ENCODE measurements around the gene ASB1. TPM values are rescaled to one million over a fixed set of nuclear protein-coding genes. Genes with fewer than 3 reads are reported as not detected.

The ASB1 gene
- total RNA-seq, 1 donor from 2014 or later, result 16.7 TPM

- intact Hi-C loops (cut with DNase I), result no loop called here
- Histone ChIP-seq H3K9me3 (no peaks in the 10 kb centered on the region), H3K27ac (no peak overlapping the region), H3K36me3 (no peaks in the 10 kb centered on the region), H3K27me3 (no peaks in the 10 kb centered on the region), H3K4me3 (no peak overlapping the region), H3K4me1 (peaks cover 40% of the 10 kb centered on the region)
- no peak for TF ChIP-seq POLR2A (IDR thresholded peaks at IDR 0.05)
- TF ChIP-seq, protein P1, sequence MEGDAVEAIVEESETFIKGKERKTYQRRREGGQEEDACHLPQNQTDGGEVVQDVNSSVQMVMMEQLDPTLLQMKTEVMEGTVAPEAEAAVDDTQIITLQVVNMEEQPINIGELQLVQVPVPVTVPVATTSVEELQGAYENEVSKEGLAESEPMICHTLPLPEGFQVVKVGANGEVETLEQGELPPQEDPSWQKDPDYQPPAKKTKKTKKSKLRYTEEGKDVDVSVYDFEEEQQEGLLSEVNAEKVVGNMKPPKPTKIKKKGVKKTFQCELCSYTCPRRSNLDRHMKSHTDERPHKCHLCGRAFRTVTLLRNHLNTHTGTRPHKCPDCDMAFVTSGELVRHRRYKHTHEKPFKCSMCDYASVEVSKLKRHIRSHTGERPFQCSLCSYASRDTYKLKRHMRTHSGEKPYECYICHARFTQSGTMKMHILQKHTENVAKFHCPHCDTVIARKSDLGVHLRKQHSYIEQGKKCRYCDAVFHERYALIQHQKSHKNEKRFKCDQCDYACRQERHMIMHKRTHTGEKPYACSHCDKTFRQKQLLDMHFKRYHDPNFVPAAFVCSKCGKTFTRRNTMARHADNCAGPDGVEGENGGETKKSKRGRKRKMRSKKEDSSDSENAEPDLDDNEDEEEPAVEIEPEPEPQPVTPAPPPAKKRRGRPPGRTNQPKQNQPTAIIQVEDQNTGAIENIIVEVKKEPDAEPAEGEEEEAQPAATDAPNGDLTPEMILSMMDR (IDR thresholded peaks at IDR 0.05), result no peak
- no peak for TF ChIP-seq POLR2AphosphoS5 (IDR thresholded peaks at IDR 0.05; ENCODE audit: insufficient read depth in 1 of 2, low read depth in 1 of 2)
- DNase-seq (ENCODE audit: extremely low spot score in 2 of 2), result no peak
Measured at GRCh38 chr2:238424313-238424700, 2.4 kb upstream of the ASB1 start.

DNA sequence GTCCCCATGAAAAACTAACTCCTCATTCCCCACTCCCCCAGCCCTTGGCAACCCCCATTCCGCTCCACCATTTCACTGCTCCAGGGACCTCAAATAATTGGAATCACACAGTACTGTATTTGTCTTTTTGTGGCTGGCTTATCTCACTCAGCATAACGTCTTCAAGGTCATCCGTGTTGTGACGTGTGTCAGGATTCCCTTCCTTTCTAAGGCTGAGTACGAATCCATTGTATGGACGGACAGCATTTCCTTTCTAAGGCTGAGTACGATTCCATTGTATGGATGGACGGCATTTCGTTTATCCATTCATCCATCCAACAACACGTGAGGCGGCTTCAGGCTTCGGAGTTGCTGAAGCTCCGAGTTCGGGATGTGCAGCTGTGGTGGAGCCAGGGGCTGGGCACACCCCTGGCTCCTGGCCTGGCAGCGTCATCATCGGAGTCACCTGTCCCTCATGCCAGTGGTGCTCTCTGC, 1.2 kb upstream of the ASB1 start:
- intact Hi-C loops (cut with DNase I), result no loop called here
- Histone ChIP-seq H3K27me3 (no peaks in the 10 kb centered on the region), H3K9me3 (no peaks in the 10 kb centered on the region), H3K36me3 (no peaks in the 10 kb centered on the region), H3K4me3 (peak overlapping the region; percentile 58 to 67), H3K27ac (peak overlapping the region; percentile 86), H3K4me1 (peaks cover 38% of the 10 kb centered on the region)
- TF ChIP-seq, protein P1 (IDR thresholded peaks at IDR 0.05), result no peak
- DNase-seq (ENCODE audit: extremely low spot score in 2 of 2), result no peak

DNA sequence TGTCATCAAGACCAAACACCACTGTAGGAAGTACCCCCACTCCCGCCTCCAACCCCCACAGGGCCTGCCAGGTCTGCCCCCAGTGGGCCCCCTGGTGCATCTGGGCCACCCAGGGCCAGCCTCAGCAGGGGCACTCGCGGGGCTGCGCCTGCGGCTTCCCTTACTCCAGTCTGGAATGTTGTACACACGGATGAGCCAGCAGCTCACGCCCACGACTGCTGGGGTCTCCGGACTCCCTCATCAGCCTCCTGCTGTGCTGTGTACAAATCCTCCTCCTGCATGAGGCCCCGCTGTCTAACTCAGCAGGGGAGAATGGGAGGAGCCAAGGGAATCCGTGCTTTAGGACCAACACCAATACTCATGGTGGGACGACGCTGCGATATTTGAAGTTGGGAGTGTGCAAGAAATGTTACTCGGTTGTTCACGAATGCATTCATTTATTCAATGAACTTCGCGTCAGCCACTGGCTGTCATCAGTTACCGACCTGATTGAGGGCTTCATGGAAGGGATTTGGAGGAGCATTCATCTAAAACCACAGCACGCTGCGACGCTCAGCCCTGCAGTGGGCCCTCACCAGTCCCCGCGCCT, 654 bp upstream of the ASB1 start:
- H3K4me3 ChIP-seq, result peak overlapping the region; percentile 58 to 67
- H3K27me3 ChIP-seq, result no peaks in the 10 kb centered on the region
- intact Hi-C loops (cut with DNase I), result no loop called here
- peak overlapping the region; percentile 86 for H3K27ac ChIP-seq
- peaks cover 33% of the 10 kb centered on the region for H3K4me1 ChIP-seq
- H3K36me3 ChIP-seq, result no peaks in the 10 kb centered on the region
- no peaks in the 10 kb centered on the region for H3K9me3 ChIP-seq
- no peak for DNase-seq (ENCODE audit: extremely low spot score in 2 of 2)
- TF ChIP-seq POLR2AphosphoS5 (IDR thresholded peaks at IDR 0.05; ENCODE audit: insufficient read depth in 1 of 2, low read depth in 1 of 2), result peak in 1 of 2 donors; percentile 28
- TF ChIP-seq, protein P1 (IDR thresholded peaks at IDR 0.05), result no peak

- Histone ChIP-seq H3K9me3 (no peaks in the 10 kb centered on the region), H3K4me3 (peak overlapping the region; percentile 58 to 67), H3K36me3 (no peaks in the 10 kb centered on the region), H3K27me3 (no peaks in the 10 kb centered on the region), H3K4me1 (peaks cover 38% of the 10 kb centered on the region), H3K27ac (peak overlapping the region; percentile 86)
- no peak for DNase-seq (ENCODE audit: extremely low spot score in 2 of 2)
- TF ChIP-seq, protein P1 (IDR thresholded peaks at IDR 0.05), result no peak
- no peak for TF ChIP-seq POLR2AphosphoS5 (IDR thresholded peaks at IDR 0.05; ENCODE audit: insufficient read depth in 1 of 2, low read depth in 1 of 2)
- no peak for TF ChIP-seq POLR2A (IDR thresholded peaks at IDR 0.05)
- intact Hi-C loops (cut with DNase I), result no loop called here
Measured at GRCh38 chr2:238427435-238428162, 872 bp downstream of the ASB1 start.

GRCh38 chr2:238428866-238429265, 2.1 kb downstream of the ASB1 start:
- DNase-seq (ENCODE audit: extremely low spot score in 2 of 2), result no peak
- H3K36me3 ChIP-seq, result peaks cover 0 to 8% of the 10 kb centered on the region in 2 donors
- peaks cover 38% of the 10 kb centered on the region for H3K4me1 ChIP-seq
- H3K27me3 ChIP-seq, result no peaks in the 10 kb centered on the region
- intact Hi-C loops (cut with DNase I), result no loop called here
- no peak overlapping the region for H3K4me3 ChIP-seq
- TF ChIP-seq, protein P1 (IDR thresholded peaks at IDR 0.05), result no peak
- TF ChIP-seq POLR2A (IDR thresholded peaks at IDR 0.05) (no peak), POLR2AphosphoS5 (IDR thresholded peaks at IDR 0.05; ENCODE audit: insufficient read depth in 1 of 2, low read depth in 1 of 2) (no peak)
- no peaks in the 10 kb centered on the region for H3K9me3 ChIP-seq
- H3K27ac ChIP-seq, result no peak overlapping the region

All from vagina (tissue), 2 donors.